DOHH2 (cell line): ENCODE data around the gene RBX1.

Experiments
- EZH2phosphoT487 ChIP-seq: fragments of 200-600 bp; sonication (generic); IDR thresholded peaks from 2 replicates; pipeline ENCODE4 v1.6.1; 2017; ENCODE audit warnings: borderline replicate concordance, mild to moderate bottlenecking, antibody characterized with exemption, low read length, moderate library complexity, mixed read lengths
- TF ChIP-seq, protein P1 (sequence below): fragments of 200-600 bp; sonication (generic); IDR thresholded peaks from one replicate; pipeline ENCODE4 v1.5.1; 2014; ENCODE audit warnings: antibody characterized with exemption, mild to moderate bottlenecking, low read depth, low read length; ENCODE audit not compliant: poor library complexity, severe bottlenecking

DNA sequence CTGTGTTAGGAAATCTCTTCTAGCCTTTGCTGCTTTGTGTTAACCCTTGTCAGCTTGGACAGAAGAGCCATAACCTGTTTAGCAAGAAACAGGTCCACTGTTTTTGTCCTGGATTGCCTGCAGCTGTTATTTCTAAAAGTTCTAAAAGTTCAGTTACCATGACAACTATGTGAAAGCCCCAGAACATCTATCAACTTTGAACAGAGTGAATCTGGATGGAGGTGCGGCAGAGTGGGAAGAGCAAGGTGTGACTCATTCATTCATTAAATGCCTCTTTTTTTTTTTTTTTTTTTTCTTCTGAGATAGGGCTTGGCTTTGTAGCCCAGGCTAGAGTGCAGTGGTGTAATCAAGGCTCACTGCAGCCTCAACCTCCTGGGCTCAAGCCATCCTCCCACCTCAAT lies 50.5 kb downstream of the RBX1 start:
- TF ChIP-seq, protein P1, sequence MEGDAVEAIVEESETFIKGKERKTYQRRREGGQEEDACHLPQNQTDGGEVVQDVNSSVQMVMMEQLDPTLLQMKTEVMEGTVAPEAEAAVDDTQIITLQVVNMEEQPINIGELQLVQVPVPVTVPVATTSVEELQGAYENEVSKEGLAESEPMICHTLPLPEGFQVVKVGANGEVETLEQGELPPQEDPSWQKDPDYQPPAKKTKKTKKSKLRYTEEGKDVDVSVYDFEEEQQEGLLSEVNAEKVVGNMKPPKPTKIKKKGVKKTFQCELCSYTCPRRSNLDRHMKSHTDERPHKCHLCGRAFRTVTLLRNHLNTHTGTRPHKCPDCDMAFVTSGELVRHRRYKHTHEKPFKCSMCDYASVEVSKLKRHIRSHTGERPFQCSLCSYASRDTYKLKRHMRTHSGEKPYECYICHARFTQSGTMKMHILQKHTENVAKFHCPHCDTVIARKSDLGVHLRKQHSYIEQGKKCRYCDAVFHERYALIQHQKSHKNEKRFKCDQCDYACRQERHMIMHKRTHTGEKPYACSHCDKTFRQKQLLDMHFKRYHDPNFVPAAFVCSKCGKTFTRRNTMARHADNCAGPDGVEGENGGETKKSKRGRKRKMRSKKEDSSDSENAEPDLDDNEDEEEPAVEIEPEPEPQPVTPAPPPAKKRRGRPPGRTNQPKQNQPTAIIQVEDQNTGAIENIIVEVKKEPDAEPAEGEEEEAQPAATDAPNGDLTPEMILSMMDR, result no peak
- no peak for TF ChIP-seq EZH2phosphoT487
